Left hindlimb (tissue), 1 donor: ENCODE measurements around the gene ALOX12.

ENCODE experiments used
- DNase-seq: peaks from one replicate; pipeline ENCODE4 v3.0.0-alpha.2; 2018

ALOX12 gene

DNA sequence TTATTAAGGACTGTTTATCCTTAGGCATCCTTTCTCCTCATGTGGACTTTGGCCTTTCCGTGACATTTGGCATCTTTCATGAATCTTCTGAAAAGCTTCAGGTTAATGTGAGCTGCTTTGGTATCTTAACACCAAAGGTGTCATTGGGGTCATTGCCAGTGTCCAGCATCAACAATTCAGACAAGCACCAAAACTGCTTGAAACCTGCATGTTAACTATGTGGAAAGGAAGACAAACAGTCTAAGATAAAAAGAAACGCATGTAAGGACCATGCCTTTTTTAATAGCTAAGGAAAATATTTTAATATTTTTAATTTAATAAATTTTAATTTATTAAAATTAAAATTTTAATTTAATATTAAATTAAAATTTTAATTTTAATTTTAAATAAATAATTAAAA lies 7.9 kb downstream of the ALOX12 start:
- DNase-seq, result no peak

DNA sequence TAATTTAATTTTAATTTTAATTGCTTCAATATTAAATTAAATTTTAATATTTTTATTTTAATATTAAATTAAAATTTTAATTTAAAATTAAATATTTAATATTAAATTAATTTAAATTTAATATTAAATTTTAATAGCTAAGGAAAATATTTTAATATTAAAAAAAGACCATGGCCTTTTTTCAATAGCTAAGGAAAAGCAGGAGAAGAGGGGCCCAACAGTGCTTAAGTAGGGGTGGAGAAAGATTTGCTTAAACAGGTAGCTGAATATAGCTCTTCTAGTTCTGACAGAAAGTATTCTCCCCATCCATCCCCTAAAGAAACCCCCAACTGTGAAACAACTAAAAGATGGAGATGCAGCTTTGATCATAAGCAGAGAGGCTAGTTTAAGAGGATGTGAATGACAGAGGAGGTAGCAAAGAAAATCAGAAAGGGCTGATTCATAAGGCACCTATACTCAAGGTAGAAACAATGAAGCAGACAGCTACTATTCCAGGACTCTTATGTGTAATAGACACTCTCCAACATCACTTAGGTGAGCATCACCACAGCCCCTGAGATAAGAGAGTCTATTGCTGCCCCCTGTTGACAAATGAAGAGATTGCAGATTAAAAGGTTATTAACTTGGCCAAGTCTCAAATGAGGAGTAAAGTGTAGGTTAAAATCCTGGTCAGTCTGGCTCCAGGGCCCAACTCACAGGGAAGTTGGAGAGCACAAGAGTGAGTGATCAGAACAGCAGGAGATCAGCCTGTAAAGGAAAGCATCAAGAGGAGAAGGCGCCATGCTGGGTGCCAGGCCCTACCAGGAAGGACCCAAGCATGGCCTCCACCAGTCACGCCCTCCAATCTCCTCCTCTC lies 8.8 kb downstream of the ALOX12 start:
- peak; percentile 39 for DNase-seq

- no peak for DNase-seq
Observed at GRCh38 chr17:7005716-7006115, 9.9 kb downstream of the ALOX12 start.

- DNase-seq, result no peak
Observed at GRCh38 chr17:7007143-7007542, 11.3 kb downstream of the ALOX12 start.

- DNase-seq, result no peak
Observed at GRCh38 chr17:7010523-7010922, 14.7 kb downstream of the ALOX12 start.

DNA sequence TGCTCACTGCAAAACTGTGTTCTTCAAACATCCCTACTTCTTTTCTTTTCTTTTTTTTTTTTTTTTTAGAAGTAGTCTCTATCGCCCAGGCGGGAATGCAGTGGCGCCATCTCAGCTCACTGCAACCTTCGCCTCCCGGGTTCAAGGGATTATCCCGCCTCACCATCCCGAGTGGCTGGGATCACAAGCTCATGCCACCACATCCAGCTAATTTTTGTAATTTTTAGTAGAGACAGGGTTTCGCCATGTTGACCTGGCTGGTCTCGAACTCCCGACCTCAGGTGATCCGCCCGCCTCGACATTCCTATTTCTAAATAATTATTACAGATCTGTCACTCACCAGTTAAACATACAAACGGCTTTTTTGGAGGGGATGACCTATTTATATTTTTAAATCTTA lies 15.6 kb downstream of the ALOX12 start:
- no peak for DNase-seq

- DNase-seq, result no peak
Observed at GRCh38 chr17:7011942-7012254, 16.0 kb downstream of the ALOX12 start.

- DNase-seq, result peak; percentile 97
Observed at GRCh38 chr17:7014261-7014994, 18.6 kb downstream of the ALOX12 start.

GRCh38 chr17:7014995-7015958 lies 19.4 kb downstream of the ALOX12 start:
- DNase-seq, result peak; percentile 74

DNA sequence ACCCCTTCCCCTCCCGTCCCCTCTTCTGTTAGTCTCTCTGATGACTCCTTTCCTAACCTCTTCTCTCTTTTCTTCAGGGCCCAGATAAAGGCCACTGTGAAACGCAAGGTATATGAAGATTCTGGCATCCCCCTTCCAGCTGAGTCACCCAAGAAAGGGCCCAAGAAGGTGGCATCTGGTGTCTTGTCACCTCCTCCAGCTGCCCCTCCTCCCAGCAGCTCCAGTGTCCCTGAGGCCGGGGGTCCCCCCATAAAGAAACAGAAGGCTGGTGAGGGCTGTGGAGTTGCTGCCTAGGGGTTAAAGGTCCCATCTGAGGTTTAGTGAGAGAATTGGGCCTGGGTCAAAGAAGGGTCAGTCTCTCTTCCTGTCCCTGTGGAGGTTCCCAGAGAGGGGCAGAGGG lies 20.6 kb downstream of the ALOX12 start:
- DNase-seq, result no peak

DNA sequence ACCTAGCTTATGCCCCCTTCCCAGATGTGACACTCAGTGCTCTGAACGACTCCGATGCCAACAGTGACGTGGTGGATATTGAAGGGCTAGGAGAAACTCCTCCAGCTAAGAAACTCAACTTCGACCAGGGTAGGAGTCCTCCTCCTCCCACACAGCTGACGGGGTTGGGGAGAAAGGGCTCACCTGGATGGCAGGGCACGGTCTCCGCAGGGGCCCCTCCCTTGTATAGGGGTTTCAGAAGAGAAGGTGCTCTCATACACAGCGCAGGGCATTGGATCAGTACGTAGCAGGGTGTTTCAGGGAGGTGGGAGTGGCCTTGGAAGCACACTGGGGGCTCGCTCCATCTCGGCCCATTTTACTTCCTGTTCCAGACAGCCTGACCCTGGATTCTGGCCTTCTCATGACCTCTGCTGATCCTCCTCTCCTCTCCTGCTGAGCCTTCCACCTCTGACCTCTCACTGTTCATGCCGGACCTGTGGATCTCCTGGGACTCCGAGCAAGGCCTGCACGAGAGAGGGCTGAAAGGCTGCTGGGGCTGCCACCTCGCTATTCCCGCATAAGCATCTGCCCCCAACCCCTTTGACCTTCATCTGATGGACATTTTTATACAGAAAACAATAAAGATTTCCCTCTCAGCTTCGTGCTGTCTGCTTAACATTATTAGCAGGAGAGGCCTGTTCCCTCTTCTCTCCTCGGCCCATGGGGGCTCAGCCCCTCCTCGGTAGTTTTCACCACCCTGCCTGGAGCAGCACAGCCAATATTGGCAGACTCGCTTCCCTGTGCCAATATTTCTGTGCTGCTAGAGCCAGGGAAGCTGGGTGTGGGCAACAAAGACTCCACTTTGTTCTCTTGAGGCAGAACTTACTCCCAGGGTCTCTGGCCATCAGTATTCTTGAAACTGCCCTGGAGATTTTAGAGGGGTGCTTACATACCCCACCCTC lies 21.3 kb downstream of the ALOX12 start:
- DNase-seq, result no peak

- no peak for DNase-seq
Observed at GRCh38 chr17:7017827-7018200, 22.0 kb downstream of the ALOX12 start.

DNA sequence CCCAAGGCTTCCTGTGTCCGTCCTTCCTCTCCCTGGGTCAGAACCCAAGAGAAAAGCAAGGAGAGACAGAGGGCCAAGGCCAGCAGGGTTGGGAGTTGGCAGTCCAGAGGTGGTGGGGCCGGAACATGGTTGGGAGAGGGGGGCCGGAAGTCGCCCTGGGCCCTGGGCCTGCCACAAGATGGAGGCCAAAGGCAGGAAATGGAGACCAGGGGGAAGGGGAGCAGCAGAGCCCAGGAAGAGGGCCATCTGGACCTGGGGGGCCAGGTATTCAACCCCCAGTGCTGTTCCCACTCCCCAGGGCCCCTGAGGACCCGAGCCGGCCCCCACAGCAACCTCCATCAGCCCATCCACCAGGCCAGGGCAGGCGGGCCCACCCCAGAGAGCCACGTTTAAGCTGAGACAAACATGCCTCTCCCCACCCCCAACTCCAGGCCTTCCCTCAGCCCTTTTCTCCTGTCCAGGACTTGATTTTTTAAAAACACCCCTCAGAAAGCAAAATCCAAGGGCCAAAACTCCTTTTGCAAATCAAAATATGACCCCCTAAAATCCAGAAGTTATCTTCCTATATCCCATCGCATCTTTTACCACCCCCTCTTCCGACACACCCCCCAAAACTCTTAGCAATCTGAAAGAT lies 22.6 kb downstream of the ALOX12 start:
- DNase-seq, result no peak

GRCh38 chr17:7019367-7019766 lies 23.5 kb downstream of the ALOX12 start:
- peak; percentile 44 for DNase-seq

- peak; percentile 78 for DNase-seq
Observed at GRCh38 chr17:7019839-7020519, 24.1 kb downstream of the ALOX12 start.

- no peak for DNase-seq
Observed at GRCh38 chr17:7020894-7021664, 25.2 kb downstream of the ALOX12 start.

- DNase-seq, result peak; percentile 80
Observed at GRCh38 chr17:7021993-7022778, 26.3 kb downstream of the ALOX12 start.

DNA sequence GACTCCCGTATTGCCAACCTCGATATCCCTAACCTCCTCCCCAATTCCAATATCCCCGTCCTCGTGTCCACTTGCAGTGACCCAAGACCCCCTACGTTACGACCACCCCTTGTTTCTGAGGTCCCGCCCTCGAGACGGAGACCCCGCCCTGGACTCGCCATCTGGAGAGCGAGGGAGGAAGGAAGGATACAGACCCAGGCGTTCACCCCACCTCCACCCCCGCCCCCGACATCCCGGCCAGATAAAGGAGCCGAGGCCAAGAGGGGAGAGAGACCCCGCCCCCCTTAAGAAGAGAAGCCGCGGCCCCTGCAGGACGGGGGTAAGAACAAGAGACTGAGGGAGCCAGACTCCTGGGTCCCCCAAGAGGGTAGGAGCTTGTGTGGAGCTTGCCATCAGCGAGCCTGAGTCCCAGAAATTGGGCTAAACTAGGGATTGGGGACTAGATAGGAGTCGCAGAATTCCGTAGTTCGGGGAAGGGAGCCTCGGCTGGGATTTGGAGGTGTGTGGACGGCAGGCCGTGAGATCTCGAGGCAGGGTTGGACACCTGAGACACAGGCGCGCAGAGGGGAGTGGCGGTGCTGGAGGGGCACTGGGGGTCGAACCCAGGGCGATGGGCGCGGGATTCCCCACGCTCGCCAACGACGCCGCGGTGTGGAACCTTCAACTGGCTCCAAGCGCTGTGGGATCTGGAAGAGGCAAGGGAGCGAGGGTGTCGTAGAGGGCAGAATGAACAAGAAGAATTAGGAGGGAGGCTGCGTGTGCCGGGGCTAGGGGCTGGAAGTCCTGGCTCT lies 27.1 kb downstream of the ALOX12 start, which contains the start of gene BCL6B:
BCL6B (plus strand) TSS at position 270 of the 791 bp plus-strand sequence. CDS start 622 bp downstream, outside the sequence.
- DNase-seq, result no peak
